AG10803 (cell line): ENCODE measurements around the gene GSTO2.
"Not testable (repeated sequence)": the region's sequence is repeated elsewhere in the genome, so short reads cannot be mapped to it uniquely, and the experiment has no call there.

Experiments used
- DNase-seq: peaks from one replicate; pipeline ENCODE4 v3.0.0; 2010; ENCODE audit warnings: low read depth
- H3K4me3 ChIP-seq: 2 replicates; pipeline ENCODE4 v1.5.1; 2011; ENCODE audit warnings: mild to moderate bottlenecking, low read length, control low read depth
- CTCF ChIP-seq: conservative IDR thresholded peaks from 2 replicates; pipeline ENCODE4 v1.5.1; 2011; ENCODE audit warnings: mild to moderate bottlenecking, low read length, control low read depth, inconsistent platforms

Gene GSTO2

GRCh38 chr10:104233817-104234216, 35.2 kb upstream of the GSTO2 start:
- no peak for DNase-seq
- TF ChIP-seq CTCF: no peak
- H3K4me3 ChIP-seq: no peak overlapping the region

- no peak overlapping the region for H3K4me3 ChIP-seq
- TF ChIP-seq CTCF: no peak
- no peak for DNase-seq
These were observed 34.0 kb upstream of the GSTO2 start for GRCh38 chr10:104234934-104235333.

GRCh38 chr10:104235801-104236200, 33.2 kb upstream of the GSTO2 start:
- H3K4me3 ChIP-seq: no peak overlapping the region
- no peak for DNase-seq
- no peak for TF ChIP-seq CTCF

GRCh38 chr10:104240078-104240477, 28.9 kb upstream of the GSTO2 start:
- no peak for DNase-seq
- no peak for TF ChIP-seq CTCF
- H3K4me3 ChIP-seq: no peak overlapping the region

GRCh38 chr10:104242545-104242944, 26.4 kb upstream of the GSTO2 start:
- TF ChIP-seq CTCF: no peak
- H3K4me3 ChIP-seq: no peak overlapping the region
- no peak for DNase-seq

- not testable (repeated sequence) for H3K4me3 ChIP-seq, DNase-seq
These were observed 26.0 kb upstream of the GSTO2 start for GRCh38 chr10:104243009-104243408.

- DNase-seq: no peak
- no peak for TF ChIP-seq CTCF
- H3K4me3 ChIP-seq: no peak overlapping the region
These were observed 25.5 kb upstream of the GSTO2 start for GRCh38 chr10:104243512-104243911.

GRCh38 chr10:104245066-104245632, 23.8 kb upstream of the GSTO2 start:
- no peak for TF ChIP-seq CTCF
- no peak overlapping the region for H3K4me3 ChIP-seq
- DNase-seq: no peak
